Stimulated activated naive CD8-positive, alpha-beta T cell treated with anti-CD3 and anti-CD28 coated beads, Interleukin-15, amount 100 ng/mL, for 72 hours (primary cell): ENCODE results near the gene PRDM2.

Experiments
- ATAC-seq: fragments of 150-1000 bp; cut with Tn5 transposase; 2 replicates; pipeline ENCODE4 v1.10.0; 2021; ENCODE audit warnings: mild to moderate bottlenecking, moderate library complexity
- DNase-seq, 2 donors: peaks; one replicate each; pipeline ENCODE4 v3.0.0; 2021 to 2022
- H3K27ac Mint-ChIP-seq, 2 donors: one replicate each; pipeline ENCODE4 v1.8.0; 2022; ENCODE audit warnings: mild to moderate bottlenecking in 2 of 2, mixed read lengths in 2 of 2, moderate library complexity in 2 of 2
- H3K27me3 Mint-ChIP-seq: one replicate; pipeline ENCODE4 v1.8.0; 2022; ENCODE audit warnings: mixed read lengths
- H3K4me1 Mint-ChIP-seq: one replicate; pipeline ENCODE4 v1.8.0; 2022; ENCODE audit warnings: mild to moderate bottlenecking, mixed read lengths
- H3K4me3 Mint-ChIP-seq, 2 donors: one replicate each; pipeline ENCODE4 v1.8.0; 2022; ENCODE audit warnings: mild to moderate bottlenecking in 2 of 2, mixed read lengths in 2 of 2, moderate library complexity in 1 of 2
- H3K9me3 Mint-ChIP-seq, 2 donors: one replicate each; pipeline ENCODE4 v1.8.0; 2022; ENCODE audit warnings: mixed read lengths in 2 of 2

The PRDM2 gene

GRCh38 chr1:13780780-13781179 is 80.8 kb downstream of the PRDM2 start:
- no peak for ATAC-seq
- Mint-ChIP-seq H3K4me3 (no peak overlapping the region), H3K9me3 (no peaks in the 10 kb centered on the region), H3K27ac (peak overlapping the region in 1 of 2 donors; percentile 82), H3K27me3 (no peaks in the 10 kb centered on the region), H3K4me1 (peaks cover 36% of the 10 kb centered on the region)
- DNase-seq, result no peak

- no peak for DNase-seq
- H3K9me3 Mint-ChIP-seq, result no peaks in the 10 kb centered on the region
- peaks cover 36% of the 10 kb centered on the region for H3K4me1 Mint-ChIP-seq
- no peak overlapping the region for H3K27ac Mint-ChIP-seq
- ATAC-seq, result no peak
- no peak overlapping the region for H3K4me3 Mint-ChIP-seq
- no peaks in the 10 kb centered on the region for H3K27me3 Mint-ChIP-seq
These were observed 81.2 kb downstream of the PRDM2 start for GRCh38 chr1:13781228-13781627.

- no peak for ATAC-seq
- Mint-ChIP-seq H3K4me3 (no peak overlapping the region), H3K9me3 (no peaks in the 10 kb centered on the region), H3K27me3 (no peaks in the 10 kb centered on the region), H3K4me1 (peaks cover 36% of the 10 kb centered on the region), H3K27ac (peak overlapping the region in 1 of 2 donors; percentile 88)
- DNase-seq, result no peak
These were observed 82.1 kb downstream of the PRDM2 start for GRCh38 chr1:13781907-13782633.

GRCh38 chr1:13782634-13783360 is 82.8 kb downstream of the PRDM2 start:
- ATAC-seq, result no peak
- H3K9me3 Mint-ChIP-seq, result no peaks in the 10 kb centered on the region

GRCh38 chr1:13783551-13783950 is 83.6 kb downstream of the PRDM2 start:
- Mint-ChIP-seq H3K27me3 (no peaks in the 10 kb centered on the region), H3K27ac (peak overlapping the region in 1 of 2 donors; percentile 4), H3K4me3 (no peak overlapping the region), H3K9me3 (no peaks in the 10 kb centered on the region), H3K4me1 (peaks cover 42% of the 10 kb centered on the region)
- ATAC-seq (no peak), DNase-seq (no peak)

More at GRCh38 chr1:13782634-13783360, 82.8 kb downstream of the PRDM2 start:
- no peak for DNase-seq
- Mint-ChIP-seq H3K4me3 (no peak overlapping the region), H3K27me3 (no peaks in the 10 kb centered on the region), H3K27ac (peak overlapping the region; percentile 71 to 88), H3K4me1 (peaks cover 38% of the 10 kb centered on the region)

- Mint-ChIP-seq H3K4me1 (peaks cover 56% of the 10 kb centered on the region), H3K27ac (peak overlapping the region in 1 of 2 donors; percentile 38)
These were observed 85.0 kb downstream of the PRDM2 start for GRCh38 chr1:13784971-13785370.

GRCh38 chr1:13786541-13786940 is 86.6 kb downstream of the PRDM2 start:
- no peak for ATAC-seq
- no peaks in the 10 kb centered on the region for H3K27me3 Mint-ChIP-seq
- no peak overlapping the region for H3K27ac Mint-ChIP-seq

More at GRCh38 chr1:13784971-13785370, 85.0 kb downstream of the PRDM2 start:
- no peak overlapping the region for H3K4me3 Mint-ChIP-seq
- no peaks in the 10 kb centered on the region for H3K27me3 Mint-ChIP-seq
- H3K9me3 Mint-ChIP-seq, result no peaks in the 10 kb centered on the region
- ATAC-seq (no peak), DNase-seq (no peak)

GRCh38 chr1:13788795-13789194 is 88.8 kb downstream of the PRDM2 start:
- Mint-ChIP-seq H3K4me3 (no peak overlapping the region), H3K27ac (peak overlapping the region in 1 of 2 donors; percentile 19), H3K9me3 (no peaks in the 10 kb centered on the region), H3K4me1 (peaks cover 53% of the 10 kb centered on the region), H3K27me3 (no peaks in the 10 kb centered on the region)
- DNase-seq (no peak), ATAC-seq (no peak)

More at GRCh38 chr1:13786541-13786940, 86.6 kb downstream of the PRDM2 start:
- H3K4me1 Mint-ChIP-seq, result peaks cover 57% of the 10 kb centered on the region
- no peak for DNase-seq
- no peak overlapping the region for H3K4me3 Mint-ChIP-seq
- no peaks in the 10 kb centered on the region for H3K9me3 Mint-ChIP-seq

GRCh38 chr1:13790290-13791030 is 90.5 kb downstream of the PRDM2 start:
- Mint-ChIP-seq H3K4me1 (peaks cover 69% of the 10 kb centered on the region), H3K27ac (peak overlapping the region; percentile 3 to 60), H3K4me3 (no peak overlapping the region), H3K27me3 (no peaks in the 10 kb centered on the region), H3K9me3 (no peaks in the 10 kb centered on the region)
- peak; percentile 48 for ATAC-seq
- DNase-seq, result no peak

- Mint-ChIP-seq H3K9me3 (no peaks in the 10 kb centered on the region), H3K27me3 (no peaks in the 10 kb centered on the region), H3K4me3 (no peak overlapping the region), H3K27ac (peak overlapping the region in 1 of 2 donors; percentile 55), H3K4me1 (peaks cover 89% of the 10 kb centered on the region)
- ATAC-seq (no peak), DNase-seq (no peak)
These were observed 92.4 kb downstream of the PRDM2 start for GRCh38 chr1:13792419-13792818.

GRCh38 chr1:13793088-13793730 is 93.2 kb downstream of the PRDM2 start:
- H3K4me3 Mint-ChIP-seq, result peak overlapping the region in 1 of 2 donors; percentile 11
- DNase-seq, result no peak
- peaks cover 91% of the 10 kb centered on the region for H3K4me1 Mint-ChIP-seq
- H3K9me3 Mint-ChIP-seq, result no peaks in the 10 kb centered on the region
- H3K27me3 Mint-ChIP-seq, result no peaks in the 10 kb centered on the region
- no peak for ATAC-seq
- H3K27ac Mint-ChIP-seq, result peak overlapping the region in 1 of 2 donors; percentile 94

- no peaks in the 10 kb centered on the region for H3K27me3 Mint-ChIP-seq
- peak; percentile 63 for ATAC-seq
- H3K9me3 Mint-ChIP-seq, result no peaks in the 10 kb centered on the region
- no peak for DNase-seq
- peaks cover 78% of the 10 kb centered on the region for H3K4me1 Mint-ChIP-seq
- peak overlapping the region; percentile 12 to 13 for H3K4me3 Mint-ChIP-seq
- peak overlapping the region; percentile 87 to 89 for H3K27ac Mint-ChIP-seq
These were observed 94.5 kb downstream of the PRDM2 start for GRCh38 chr1:13794231-13795187.

GRCh38 chr1:13797397-13797796 is 97.4 kb downstream of the PRDM2 start:
- ATAC-seq, result peak; percentile 41
- Mint-ChIP-seq H3K4me3 (no peak overlapping the region), H3K4me1 (peaks cover 65% of the 10 kb centered on the region)

GRCh38 chr1:13798120-13798519 is 98.1 kb downstream of the PRDM2 start:
- no peak overlapping the region for H3K4me3 Mint-ChIP-seq
- ATAC-seq, result no peak
- H3K4me1 Mint-ChIP-seq, result peaks cover 64% of the 10 kb centered on the region
- no peak overlapping the region for H3K27ac Mint-ChIP-seq
- no peaks in the 10 kb centered on the region for H3K27me3 Mint-ChIP-seq
- H3K9me3 Mint-ChIP-seq, result no peaks in the 10 kb centered on the region
- no peak for DNase-seq

More at GRCh38 chr1:13797397-13797796, 97.4 kb downstream of the PRDM2 start:
- peak overlapping the region in 1 of 2 donors; percentile 27 for H3K27ac Mint-ChIP-seq
- H3K27me3 Mint-ChIP-seq, result no peaks in the 10 kb centered on the region
- no peak for DNase-seq
- H3K9me3 Mint-ChIP-seq, result no peaks in the 10 kb centered on the region
